IMR-90 (cell line): ENCODE measurements around the gene RELT. TPM values are rescaled to one million over a fixed set of nuclear protein-coding genes. Genes with fewer than 3 reads are reported as not detected.

Experiments
- ATAC-seq: fragments of 200-7000 bp; cut with Tn5 transposase; 2 replicates; pipeline ENCODE4 v1.9.1; 2020; ENCODE audit warnings: low read depth, mild to moderate bottlenecking, moderate library complexity
- BruUV-seq: library from RNA; stranded (reverse); fragments of 400-500 nt; replicated peaks from 2 replicates; lab custom pipeline; 2021; lab: Mats Ljungman, UMichigan
- CTCF ChIA-PET: fragments of 300-600 bp; formaldehyde crosslinking; extraction: SDS; loops from one replicate; lab custom pipeline; 2021; ENCODE audit warnings: antibody characterized with exemption; lab: Yijun Ruan, JAX
- POLR2A ChIA-PET: fragments of 300-600 bp; sonication (Branson Sonifier 250); formaldehyde crosslinking; loops from one replicate; lab custom pipeline; 2022; ENCODE audit warnings: antibody characterized with exemption; ENCODE audit not compliant: unreplicated experiment; lab: Charles Lee
- DNase-seq: peaks from one replicate; pipeline ENCODE4 v3.0.0; 2013
- H2AFZ ChIP-seq: replicated peaks from 2 replicates; pipeline ENCODE3; 2013; ENCODE audit warnings: low read length, mild to moderate bottlenecking; ENCODE audit not compliant: poor library complexity
- H2AK5ac ChIP-seq: 2 replicates; pipeline ENCODE4 v1.6.1; 2013; ENCODE audit warnings: low read depth, low read length, inconsistent platforms
- H2AK9ac ChIP-seq: replicated peaks from 2 replicates; pipeline ENCODE3; 2013; ENCODE audit warnings: mild to moderate bottlenecking, low read depth, low read length, moderate library complexity; ENCODE audit not compliant: poor library complexity
- H2BK120ac ChIP-seq: 2 replicates; pipeline ENCODE4 v1.6.1; 2013; ENCODE audit warnings: low read depth, low read length, inconsistent platforms
- H2BK15ac ChIP-seq: 3 replicates; pipeline ENCODE4 v1.6.1; 2013; ENCODE audit warnings: low read depth, low read length, inconsistent platforms
- H2BK20ac ChIP-seq: 2 replicates; pipeline ENCODE4 v1.6.1; 2013; ENCODE audit warnings: low read depth, mild to moderate bottlenecking, inconsistent platforms, low read length, moderate library complexity
- H2BK5ac ChIP-seq: 2 replicates; pipeline ENCODE4 v1.6.1; 2013; ENCODE audit warnings: mild to moderate bottlenecking, low read depth, low read length, inconsistent platforms; ENCODE audit not compliant: poor library complexity, severe bottlenecking
- H3K14ac ChIP-seq: replicated peaks from 2 replicates; pipeline ENCODE4 v1.6.1; 2013; ENCODE audit warnings: low read depth, low read length, inconsistent platforms
- H3K18ac ChIP-seq: 2 replicates; pipeline ENCODE4 v1.6.1; 2013; ENCODE audit warnings: low read depth, low read length, control low read depth
- H3K23ac ChIP-seq: 2 replicates; pipeline ENCODE4 v1.6.1; 2013; ENCODE audit warnings: low read depth, low read length, inconsistent platforms
- H3K27ac ChIP-seq: 2 replicates; pipeline ENCODE4 v1.5.1; 2013; ENCODE audit warnings: mild to moderate bottlenecking, control low read depth, low read length; ENCODE audit not compliant: insufficient read depth
- H3K27me3 ChIP-seq: 2 replicates; pipeline ENCODE4 v1.6.1; 2013; ENCODE audit warnings: low read length; ENCODE audit not compliant: control insufficient read depth, insufficient read depth
- H3K36me3 ChIP-seq: 2 replicates; pipeline ENCODE4 v1.6.1; 2013; ENCODE audit warnings: low read length, mixed read lengths; ENCODE audit not compliant: control insufficient read depth, insufficient read depth
- H3K4ac ChIP-seq: 2 replicates; pipeline ENCODE4 v1.6.1; 2013; ENCODE audit warnings: low read depth, low read length, inconsistent platforms
- H3K4me1 ChIP-seq: 2 replicates; pipeline ENCODE4 v1.6.1; 2013; ENCODE audit warnings: low read length, mixed read lengths; ENCODE audit not compliant: control insufficient read depth, insufficient read depth
- H3K4me2 ChIP-seq: 2 replicates; pipeline ENCODE4 v1.6.1; 2013; ENCODE audit warnings: low read depth, mild to moderate bottlenecking, control low read depth, low read length, moderate library complexity
- H3K4me3 ChIP-seq: 2 replicates; pipeline ENCODE4 v1.5.1; 2013; ENCODE audit warnings: low read depth, mild to moderate bottlenecking, control low read depth, low read length, moderate library complexity; ENCODE audit not compliant: insufficient read depth
- H3K56ac ChIP-seq: 2 replicates; pipeline ENCODE4 v1.6.1; 2013; ENCODE audit warnings: low read length, inconsistent platforms; ENCODE audit not compliant: insufficient read depth; ENCODE audit errors: extremely low read depth
- H3K79me1 ChIP-seq, 2 experiments: 2 replicates each; pipeline ENCODE4 v1.6.1; 2013; ENCODE audit warnings: low read length in 2 of 2, inconsistent platforms in 1 of 2, low read depth in 1 of 2
- H3K9ac ChIP-seq: 2 replicates; pipeline ENCODE4 v1.6.1; 2013; ENCODE audit warnings: low read depth, low read length, control low read depth
- H3K9me1 ChIP-seq: 2 replicates; pipeline ENCODE4 v1.6.1; 2013; ENCODE audit warnings: low read length, inconsistent platforms; ENCODE audit not compliant: insufficient read depth
- H3K9me3 ChIP-seq: 2 replicates; pipeline ENCODE4 v1.6.1; 2013; ENCODE audit warnings: low read length; ENCODE audit not compliant: control insufficient read depth, insufficient read depth
- H4K20me1 ChIP-seq: 2 replicates; pipeline ENCODE4 v1.6.1; 2013; ENCODE audit warnings: low read length, inconsistent platforms; ENCODE audit not compliant: insufficient read depth
- H4K5ac ChIP-seq: 2 replicates; pipeline ENCODE4 v1.6.1; 2013; ENCODE audit warnings: mild to moderate bottlenecking, low read depth, low read length, control low read depth
- H4K8ac ChIP-seq, 2 experiments: 2 replicates each; pipeline ENCODE4 v1.6.1; 2013; ENCODE audit warnings: low read depth in 2 of 2, low read length in 2 of 2, control low read depth in 1 of 2, inconsistent platforms in 1 of 2
- H4K91ac ChIP-seq: 2 replicates; pipeline ENCODE4 v1.6.1; 2013; ENCODE audit warnings: low read depth, low read length, inconsistent platforms; ENCODE audit not compliant: insufficient read depth
- CEBPB ChIP-seq: IDR thresholded peaks from 2 replicates; pipeline ENCODE4 v1.6.1; 2012; ENCODE audit warnings: low read depth, low read length, improper control_type of control experiment
- FOS ChIP-seq: fragments of 150-350 bp; IDR thresholded peaks from 2 replicates; pipeline ENCODE4 v1.6.1; 2016; ENCODE audit warnings: low read depth, low read length
- MAZ ChIP-seq: IDR thresholded peaks from 2 replicates; pipeline ENCODE4 v1.6.1; 2012; ENCODE audit warnings: low read depth, mild to moderate bottlenecking, low read length, improper control_type of control experiment, moderate library complexity, borderline replicate concordance
- MXI1 ChIP-seq: IDR thresholded peaks from 2 replicates; pipeline ENCODE4 v1.6.1; 2012; ENCODE audit warnings: low read depth, mild to moderate bottlenecking, low read length, moderate library complexity, borderline replicate concordance
- NFE2L2 ChIP-seq: fragments of 150-350 bp; IDR thresholded peaks from 2 replicates; pipeline ENCODE4 v1.6.1; 2016; ENCODE audit warnings: low read depth, mild to moderate bottlenecking, low read length
- POLR2A ChIP-seq: IDR thresholded peaks from 2 replicates; pipeline ENCODE4 v1.6.1; 2012; ENCODE audit warnings: mild to moderate bottlenecking, low read depth, low read length
- RAD21 ChIP-seq: IDR thresholded peaks from 2 replicates; pipeline ENCODE4 v1.6.1; 2012; ENCODE audit warnings: low read length, improper control_type of control experiment
- RCOR1 ChIP-seq: IDR thresholded peaks from 2 replicates; pipeline ENCODE4 v1.6.1; 2012; ENCODE audit warnings: mild to moderate bottlenecking, low read length, improper control_type of control experiment; ENCODE audit not compliant: insufficient replicate concordance
- WGBS, 2 experiments: methylation state at CpG; one replicate each; pipeline versions ENCODE4 v1.1.5 to v1.1.7; 2013; ENCODE audit warnings: missing lambda C conversion rate in 2 of 2; ENCODE audit not compliant: insufficient read length in 1 of 2; ENCODE audit errors: extremely low coverage in 2 of 2; 5-methylcytosine and 5-hydroxymethylcytosine counted together
- dilution Hi-C: fragments of 300-500 bp; cut with HindIII; formaldehyde crosslinking; loops from one replicate; pipeline ENCODE4 v1.14.3; 2018; ENCODE audit warnings: low sequenced_read_pairs; ENCODE audit not compliant: unreplicated experiment
- in situ Hi-C: fragments of 300-500 bp; cut with MboI; formaldehyde crosslinking; loops from 3 replicates; pipeline ENCODE4 v1.14.3; 2019; ENCODE audit warnings: low sequenced_read_pairs, inconsistent platforms, mixed read lengths
- intact Hi-C: fragments of 100-400 bp; cut with micrococcal nuclease; formaldehyde crosslinking; loops from 2 replicates; pipeline ENCODE4 v1.10.0; 2022
- polyA plus RNA-seq, 3 experiments: library from polyadenylated mRNA; depleted of rRNA; stranded (reverse); fragments of >200 nt; gene quantifications; 2 replicates each; pipeline ENCODE4 v1.2.3, GENCODE V29; 2012; ENCODE audit warnings: low replicate concordance in 1 of 3
- total RNA-seq: library from RNA; depleted of rRNA; stranded (reverse); fragments of >200 nt; gene quantifications from 2 replicates; pipeline ENCODE4 v1.2.3, GENCODE V29; 2012
- TF ChIP-seq, protein P1 (sequence below): fragments of 150-350 bp; IDR thresholded peaks from 2 replicates; pipeline ENCODE4 v1.6.1; 2017; ENCODE audit warnings: mild to moderate bottlenecking, antibody characterized with exemption, low read length, low read depth
- TF ChIP-seq, protein P2 (sequence below): conservative IDR thresholded peaks from 2 replicates; pipeline ENCODE4 v1.5.1; 2012; ENCODE audit warnings: mild to moderate bottlenecking, low read depth, low read length, improper control_type of control experiment

The RELT gene
- total and polyA plus RNA-seq, 2 of the 4 experiments (the other 2 are of a cell fraction), result 2.3 to 5.3 TPM

DNA sequence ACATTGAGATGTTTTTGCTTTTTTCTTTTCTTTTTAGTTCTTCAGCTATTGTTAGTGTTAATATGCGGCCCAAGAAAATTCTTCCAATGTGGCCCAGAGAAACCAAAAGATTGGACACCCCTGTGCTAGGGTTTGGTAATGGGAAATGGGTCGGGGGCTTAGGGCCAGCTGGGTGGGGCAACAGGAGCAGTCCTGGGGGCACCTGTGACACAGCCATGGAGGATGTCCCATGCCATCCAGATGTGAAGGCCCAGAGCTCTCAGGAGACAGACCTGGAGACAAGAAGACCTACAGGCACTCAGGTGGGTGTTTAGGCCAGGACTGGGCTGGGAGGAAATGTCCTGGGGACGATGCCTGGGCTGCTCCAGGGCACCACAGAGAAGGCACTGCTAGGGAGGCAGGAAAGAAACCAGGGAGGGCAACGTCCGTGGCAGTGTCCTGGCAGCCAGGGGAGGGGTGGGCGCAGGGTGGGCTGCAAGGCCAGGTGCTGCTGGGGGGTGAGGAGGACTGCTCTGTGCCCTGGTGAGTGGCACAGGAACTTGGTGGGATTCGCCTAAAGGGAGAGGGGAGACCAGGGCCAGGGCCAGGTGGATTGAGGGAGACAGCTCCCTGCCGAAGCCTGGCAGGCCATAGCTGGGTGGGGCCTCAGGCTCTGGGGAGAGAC, 21.4 kb downstream of the RELT start:
- Histone ChIP-seq H3K4me2 (no peak overlapping the region), H3K9ac (no peak overlapping the region), H4K5ac (no peak overlapping the region), H2AFZ (no peak overlapping the region), H3K4me1 (peaks cover 6% of the 10 kb centered on the region; the same call in 1 of the 2 replicates), H3K27me3 (no peaks in the 10 kb centered on the region), H3K4me3 (no peak overlapping the region), H2BK15ac (no peak overlapping the region), H3K14ac (no peak overlapping the region), H2BK5ac (no peak overlapping the region), H3K56ac (no peak overlapping the region), H2AK5ac (no peak overlapping the region), H3K79me1 (peaks cover 0 to 10% of the 10 kb centered on the region in 2 experiments; a peak in 1 of 4 replicates), H2BK20ac (no peak overlapping the region), H2BK120ac (no peak overlapping the region), H4K8ac (no peak overlapping the region), H3K18ac (no peak overlapping the region), H4K91ac (no peak overlapping the region), H4K20me1 (peaks cover 8% of the 10 kb centered on the region), H3K4ac (no peak overlapping the region), H2AK9ac (no peak overlapping the region), H3K27ac (no peak overlapping the region), H3K9me1 (no peaks in the 10 kb centered on the region; the same call in none of the 2 replicates), H3K9me3 (no peaks in the 10 kb centered on the region), H3K23ac (no peak overlapping the region), H3K36me3 (peaks cover 4% of the 10 kb centered on the region)
- BruUV-seq, result no TSS peak
- TF ChIP-seq MAZ, result no peak
- no peak for TF ChIP-seq NFE2L2
- no peak for TF ChIP-seq FOS
- TF ChIP-seq RAD21, result no peak
- TF ChIP-seq POLR2A, result no peak
- TF ChIP-seq RCOR1, result no peak
- no peak for TF ChIP-seq CEBPB
- TF ChIP-seq MXI1, result no peak
- TF ChIP-seq, protein P1, sequence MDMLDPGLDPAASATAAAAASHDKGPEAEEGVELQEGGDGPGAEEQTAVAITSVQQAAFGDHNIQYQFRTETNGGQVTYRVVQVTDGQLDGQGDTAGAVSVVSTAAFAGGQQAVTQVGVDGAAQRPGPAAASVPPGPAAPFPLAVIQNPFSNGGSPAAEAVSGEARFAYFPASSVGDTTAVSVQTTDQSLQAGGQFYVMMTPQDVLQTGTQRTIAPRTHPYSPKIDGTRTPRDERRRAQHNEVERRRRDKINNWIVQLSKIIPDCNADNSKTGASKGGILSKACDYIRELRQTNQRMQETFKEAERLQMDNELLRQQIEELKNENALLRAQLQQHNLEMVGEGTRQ, result no peak
- TF ChIP-seq, protein P2, sequence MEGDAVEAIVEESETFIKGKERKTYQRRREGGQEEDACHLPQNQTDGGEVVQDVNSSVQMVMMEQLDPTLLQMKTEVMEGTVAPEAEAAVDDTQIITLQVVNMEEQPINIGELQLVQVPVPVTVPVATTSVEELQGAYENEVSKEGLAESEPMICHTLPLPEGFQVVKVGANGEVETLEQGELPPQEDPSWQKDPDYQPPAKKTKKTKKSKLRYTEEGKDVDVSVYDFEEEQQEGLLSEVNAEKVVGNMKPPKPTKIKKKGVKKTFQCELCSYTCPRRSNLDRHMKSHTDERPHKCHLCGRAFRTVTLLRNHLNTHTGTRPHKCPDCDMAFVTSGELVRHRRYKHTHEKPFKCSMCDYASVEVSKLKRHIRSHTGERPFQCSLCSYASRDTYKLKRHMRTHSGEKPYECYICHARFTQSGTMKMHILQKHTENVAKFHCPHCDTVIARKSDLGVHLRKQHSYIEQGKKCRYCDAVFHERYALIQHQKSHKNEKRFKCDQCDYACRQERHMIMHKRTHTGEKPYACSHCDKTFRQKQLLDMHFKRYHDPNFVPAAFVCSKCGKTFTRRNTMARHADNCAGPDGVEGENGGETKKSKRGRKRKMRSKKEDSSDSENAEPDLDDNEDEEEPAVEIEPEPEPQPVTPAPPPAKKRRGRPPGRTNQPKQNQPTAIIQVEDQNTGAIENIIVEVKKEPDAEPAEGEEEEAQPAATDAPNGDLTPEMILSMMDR, result no peak
- WGBS, 2 experiments, result 92% methylated on average over 4 of the region's 8 CpGs; no CpG with 5 or more reads in 1 of the 2 experiments
- intact Hi-C loops, result no loop called here
- ChIA-PET CTCF (no interaction called here), POLR2A (interaction anchor here (0.6 kb wide), 1 partner anchor 78 kb away, joined by 3 read pairs; no protein-coding TSS in a partner anchor)
- ATAC-seq (no peak), DNase-seq (no peak)
- dilution Hi-C loops, result no loop called here
- in situ Hi-C loops, result no loop called here
